Stimulated activated CD4-positive, alpha-beta T cell treated with anti-CD3 and anti-CD28 coated beads, TNF-alpha, amount 100 ng/mL, for 1 hour (primary cell): ENCODE measurements around the gene ARVCF.

Experiments
- DNase-seq, 3 donors: peaks; one replicate each; pipeline ENCODE4 v3.0.0-alpha.2; 2020; ENCODE audit warnings: low read depth in 3 of 3, low spot score in 1 of 3

Gene ARVCF

DNA sequence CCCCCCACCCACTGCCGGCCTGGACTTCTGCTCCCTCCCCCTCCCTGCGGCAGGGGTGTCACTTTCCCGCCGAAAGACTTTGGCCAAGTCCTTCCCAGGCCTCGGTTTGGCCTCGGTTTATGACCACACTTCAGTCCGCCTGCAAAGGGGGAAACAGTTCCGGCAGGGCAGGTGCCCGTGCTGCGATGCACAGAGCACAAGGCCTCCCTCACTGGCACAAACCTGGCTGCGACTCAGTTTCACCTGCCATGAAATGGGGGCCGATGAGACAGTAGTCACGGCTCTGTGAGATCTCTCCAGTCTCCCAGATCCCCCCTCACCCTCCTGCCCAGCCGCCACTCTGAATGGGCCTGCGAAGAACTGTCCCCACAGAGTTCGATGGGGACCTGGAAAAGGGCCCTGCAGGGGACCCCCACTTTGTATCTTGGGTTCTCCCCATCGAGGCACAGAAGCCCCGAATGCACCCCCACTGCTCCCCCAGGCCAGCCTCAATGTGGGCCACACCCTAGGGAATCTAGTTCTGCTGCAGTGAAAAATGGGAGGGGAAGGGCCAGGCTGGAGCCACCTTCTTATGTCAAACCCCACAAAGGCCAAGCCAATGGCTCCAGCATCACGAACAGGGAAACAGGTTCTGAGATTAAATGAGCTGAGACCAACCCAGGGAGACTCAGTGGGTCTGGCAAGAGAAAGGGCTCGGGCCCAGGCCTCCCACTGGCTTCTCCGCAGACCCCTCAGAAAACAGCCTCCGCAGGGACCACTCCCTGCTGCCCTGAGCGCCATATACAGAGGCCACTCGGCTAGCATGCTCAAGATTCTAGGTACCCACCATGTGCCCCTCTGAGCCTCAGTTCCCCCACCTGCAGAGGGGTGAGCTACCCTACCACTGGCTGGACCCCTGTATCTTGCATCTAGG is 29.0 kb downstream of the ARVCF start:
- no peak for DNase-seq

DNA sequence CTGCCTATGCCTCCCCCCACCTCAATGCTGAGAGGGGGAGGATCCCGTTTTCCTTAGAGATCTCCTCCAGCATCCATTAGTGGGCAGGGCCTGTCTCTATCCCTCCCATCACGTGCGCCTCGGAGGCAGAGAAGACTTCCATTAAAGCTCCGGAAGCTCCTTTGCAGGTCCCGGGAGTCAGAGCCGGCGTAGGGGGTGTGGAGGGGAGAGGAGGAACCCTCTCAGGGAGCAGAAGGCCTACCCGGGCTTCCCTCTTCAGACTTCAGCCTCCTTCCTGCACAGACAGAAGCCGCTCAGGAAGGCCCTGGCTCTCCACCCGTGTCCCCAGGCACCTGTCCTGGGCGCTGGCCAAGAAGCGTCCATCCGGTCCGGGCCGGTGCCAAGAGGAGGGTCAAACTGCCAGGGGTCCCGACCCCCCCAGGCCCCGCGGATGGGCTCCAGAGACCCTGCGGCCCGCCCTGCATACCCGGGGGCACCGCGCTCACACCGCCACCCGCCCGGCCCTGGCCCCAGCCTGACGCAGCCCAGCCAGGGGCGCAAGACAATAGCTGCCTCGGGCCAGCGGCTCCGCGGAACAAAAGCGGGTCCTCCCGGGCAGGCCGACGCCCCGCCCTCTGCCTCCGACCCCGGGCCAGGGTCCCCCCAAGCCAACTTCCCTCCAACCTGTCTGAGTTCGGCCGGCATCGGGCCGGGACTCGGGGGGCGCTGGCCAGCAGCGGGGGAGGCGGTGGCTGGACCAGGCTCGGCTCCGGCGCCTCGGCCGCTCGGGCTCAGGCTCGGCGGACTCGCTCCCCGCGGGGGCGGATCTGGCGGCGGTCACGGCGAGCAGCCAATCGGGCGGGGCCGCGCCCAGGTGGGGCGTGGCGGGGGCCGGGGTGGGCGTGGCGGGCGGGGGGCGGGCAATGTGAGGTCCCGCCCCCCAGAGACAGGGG is 29.9 kb downstream of the ARVCF start:
- DNase-seq = peak; percentile 13 to 28 (median 24)

DNA sequence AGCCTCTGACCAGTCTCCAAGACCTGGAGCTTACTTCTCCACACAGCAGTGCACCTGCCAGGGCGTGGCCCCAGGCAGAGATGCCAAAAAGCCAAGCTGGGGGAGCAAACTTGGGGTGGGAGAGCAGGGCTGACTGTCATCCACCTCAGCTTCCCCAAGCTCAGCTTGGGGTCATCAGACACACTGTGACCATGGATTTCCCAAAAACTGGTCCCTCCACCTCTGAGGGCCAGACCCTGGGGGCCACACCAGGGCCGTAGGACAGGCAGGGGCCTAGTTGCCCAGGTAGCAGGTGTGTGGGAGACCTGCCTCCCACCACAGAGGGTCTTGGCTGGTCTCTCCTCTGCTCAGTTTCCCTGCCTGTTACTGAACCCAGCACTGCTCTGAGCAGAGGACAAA is 30.6 kb downstream of the ARVCF start:
- DNase-seq = no peak

DNA sequence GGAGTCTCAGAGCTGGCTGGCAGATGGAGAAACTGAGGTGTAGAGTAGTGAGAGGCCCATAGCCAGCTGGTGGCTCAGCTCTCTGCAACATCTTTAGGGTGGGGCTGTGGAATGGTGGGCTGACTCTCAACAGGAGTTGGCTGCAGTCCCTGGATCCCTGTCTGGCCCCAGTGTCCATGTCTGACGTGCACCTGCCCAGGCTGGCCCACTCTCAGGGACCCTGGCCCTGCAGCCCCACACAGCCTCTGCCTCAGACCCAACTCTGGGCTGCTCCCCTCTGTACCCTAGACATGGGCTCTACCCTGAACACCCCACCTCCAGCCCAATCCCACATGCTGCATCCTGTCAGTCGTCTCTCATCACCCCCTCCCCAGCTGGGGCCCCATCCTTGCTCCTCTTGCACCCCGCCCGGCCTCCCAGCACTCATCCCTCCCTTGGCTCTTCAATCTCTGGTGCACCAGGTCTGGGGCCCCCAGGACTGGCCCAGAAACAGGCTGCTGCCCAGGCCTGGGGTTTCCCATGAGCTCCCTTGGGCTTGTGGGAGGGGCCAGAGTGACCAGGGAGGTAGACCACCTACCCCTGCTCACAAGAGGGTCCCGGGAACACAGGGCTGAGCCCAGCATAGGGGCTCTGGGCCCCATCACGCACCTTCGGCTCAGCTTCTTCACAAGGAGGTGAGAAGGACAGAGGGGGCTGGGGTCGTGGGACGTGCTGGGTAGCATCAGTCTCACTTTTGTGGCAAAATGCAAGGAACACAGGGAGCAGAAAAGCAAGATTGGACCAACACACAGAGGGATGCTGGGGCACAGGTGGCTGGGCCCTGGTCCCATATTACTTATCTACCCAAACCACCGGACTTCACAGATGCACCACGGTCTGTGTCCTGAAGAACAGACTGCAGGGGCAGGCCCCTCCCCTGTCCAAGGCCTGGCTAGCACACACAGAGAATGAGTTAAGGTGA is 31.5 kb downstream of the ARVCF start:
- DNase-seq = no peak

DNA sequence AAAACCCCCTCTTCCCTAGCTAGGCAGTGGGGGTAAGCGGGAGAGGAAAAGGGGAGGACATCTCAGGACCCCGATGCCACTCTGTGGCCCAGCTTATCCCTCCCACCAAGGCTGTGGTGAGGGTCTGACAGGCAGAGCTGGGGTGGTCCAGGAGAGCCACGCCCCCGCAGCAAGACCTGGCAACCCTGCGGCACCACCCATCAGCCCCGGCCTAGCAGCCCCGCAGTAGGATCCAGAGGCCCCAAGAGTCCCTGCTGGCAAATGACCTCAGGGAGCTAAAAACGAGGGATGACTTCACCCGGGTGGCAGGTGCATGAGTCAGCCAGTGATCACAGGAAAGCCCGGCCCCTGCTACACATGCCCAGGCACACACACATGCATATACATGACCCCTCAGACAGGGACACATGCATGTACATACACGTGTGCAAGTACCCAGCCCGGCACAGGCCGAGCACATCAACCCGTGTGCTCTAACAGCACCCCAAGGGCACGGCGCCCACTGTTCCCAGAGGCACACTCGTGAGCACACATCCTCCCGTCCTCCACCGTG is 32.3 kb downstream of the ARVCF start:
- DNase-seq = no peak

DNA sequence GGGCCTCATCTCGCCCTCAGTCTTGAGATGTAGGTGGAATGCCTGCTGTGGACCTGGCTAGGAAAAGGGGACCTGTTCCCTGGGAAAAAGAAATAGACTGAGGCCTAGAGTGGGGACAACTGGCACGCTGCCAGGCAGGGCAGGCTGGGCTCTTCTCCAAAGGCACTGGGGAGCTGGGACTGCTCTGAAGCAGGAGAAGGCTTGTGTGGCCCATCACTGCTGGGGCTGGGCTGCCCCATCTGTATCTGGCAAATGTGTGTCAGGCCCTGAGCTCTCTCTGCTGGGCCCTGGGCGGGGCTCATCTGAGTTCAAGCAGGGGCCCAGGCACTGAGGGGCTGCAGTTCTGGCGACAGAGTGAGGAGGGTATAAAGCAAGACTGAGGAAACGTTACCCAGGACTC is 32.9 kb downstream of the ARVCF start:
- no peak for DNase-seq

DNA sequence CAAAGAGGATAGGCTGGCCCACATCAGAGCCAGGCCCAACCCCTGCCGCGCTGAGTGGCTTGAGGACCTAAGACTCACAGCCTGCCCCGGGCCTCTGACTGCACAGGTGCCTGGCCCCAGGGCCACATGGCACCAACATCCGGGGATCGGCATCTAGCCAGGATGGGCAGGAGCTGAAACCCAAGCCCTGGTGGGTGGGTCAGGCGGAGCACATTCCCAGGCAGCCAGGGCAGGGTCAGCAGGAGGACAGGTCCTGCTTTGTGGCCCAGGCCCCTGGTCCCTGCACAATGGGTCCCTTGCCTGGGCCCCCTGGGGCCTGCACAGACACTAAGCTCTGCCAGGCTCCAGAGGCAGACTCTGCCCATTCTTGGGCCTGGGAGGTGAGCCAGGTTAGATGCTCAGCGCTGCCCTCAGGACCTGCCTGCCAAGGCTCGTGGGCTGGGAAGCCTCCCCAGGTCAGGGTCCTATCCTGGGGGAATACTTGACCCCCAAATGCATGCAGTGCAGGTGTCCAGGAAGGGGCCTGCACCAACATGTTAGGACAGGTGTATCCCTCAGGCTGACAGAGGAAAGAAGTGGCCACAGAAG is 33.5 kb downstream of the ARVCF start:
- no peak for DNase-seq

DNA sequence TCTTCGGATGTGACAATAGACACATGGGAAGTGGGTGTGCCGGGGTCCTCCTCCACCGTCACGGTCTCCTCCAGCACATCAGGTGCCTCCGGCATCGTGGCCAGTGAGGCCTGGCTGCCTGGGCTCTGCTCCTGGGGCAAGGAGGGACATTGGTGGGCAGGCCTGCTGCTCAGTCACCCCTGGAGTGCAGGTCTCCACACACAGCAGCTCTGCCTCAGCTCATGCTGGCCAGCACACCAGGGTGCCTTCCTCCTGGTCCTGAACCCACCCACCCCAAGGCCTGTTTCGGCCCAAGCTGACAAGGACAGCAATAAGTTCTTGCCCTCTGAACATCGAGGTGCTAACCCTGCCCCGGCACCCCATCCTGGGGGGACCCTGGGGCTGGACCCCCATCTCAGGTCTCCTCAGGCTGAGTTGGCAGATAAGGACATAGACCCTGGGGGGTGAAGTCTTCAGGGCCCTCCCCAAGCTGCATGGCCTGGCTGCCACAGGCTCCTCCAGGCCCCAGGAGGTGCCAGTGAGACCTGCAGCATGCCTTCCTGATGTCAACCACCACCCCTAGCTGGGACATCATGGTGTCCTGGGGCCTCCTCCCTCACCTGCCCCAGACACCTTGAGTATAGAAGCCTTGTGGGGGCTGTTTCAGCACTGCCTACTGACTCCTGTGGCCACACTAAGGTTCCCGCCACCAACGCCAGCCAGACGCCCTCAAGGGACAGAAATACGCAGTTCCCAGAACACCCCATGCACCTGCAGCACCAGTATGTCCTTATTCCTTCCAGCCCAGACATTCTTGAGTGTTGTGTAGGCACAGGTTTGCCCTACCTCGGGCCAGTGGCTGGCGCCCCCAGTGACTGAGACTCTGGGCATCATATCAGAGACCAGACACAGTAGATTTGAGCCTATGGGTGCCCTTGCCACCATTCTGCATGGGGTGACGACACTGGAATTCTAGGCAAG is 34.4 kb downstream of the ARVCF start:
- no peak for DNase-seq

DNA sequence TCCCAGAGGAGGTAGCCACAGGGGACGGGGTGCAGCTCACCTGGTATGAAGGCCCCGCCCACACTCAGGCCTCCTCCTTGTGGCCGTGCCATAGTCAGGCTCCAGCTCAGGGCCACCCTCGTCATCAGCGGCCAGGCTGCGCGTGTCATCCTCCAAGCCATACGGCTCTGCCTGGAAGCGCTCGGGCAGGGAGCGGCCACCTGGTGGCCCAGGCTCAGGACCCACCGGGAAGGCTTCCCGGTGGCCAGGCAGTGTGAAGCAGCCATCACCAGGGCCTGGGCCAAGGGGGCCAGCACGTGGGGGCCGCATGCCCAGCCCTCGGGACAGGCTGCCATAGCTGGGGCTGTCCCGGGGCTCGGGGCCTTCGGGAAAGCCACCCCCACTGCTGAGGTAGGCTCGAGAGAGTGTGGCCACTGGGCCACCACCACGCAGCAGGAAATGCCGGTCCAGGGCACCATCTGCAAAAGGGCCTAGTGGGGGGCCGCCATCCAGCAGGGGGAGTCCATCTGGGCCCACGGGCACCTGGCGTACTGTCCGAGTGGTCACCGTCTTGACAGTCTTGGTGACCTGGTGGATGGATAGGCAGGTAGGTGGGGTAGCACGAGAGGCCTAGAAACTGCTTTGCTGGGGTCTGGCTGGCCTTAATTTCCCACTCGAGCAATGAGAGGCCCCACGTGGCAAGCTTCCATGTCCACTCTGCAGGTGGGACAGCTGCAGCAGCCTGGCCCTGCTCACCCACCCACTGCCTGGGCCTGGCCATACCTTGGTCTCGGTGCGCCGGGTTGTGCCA is 35.3 kb downstream of the ARVCF start:
- DNase-seq = no peak

DNA sequence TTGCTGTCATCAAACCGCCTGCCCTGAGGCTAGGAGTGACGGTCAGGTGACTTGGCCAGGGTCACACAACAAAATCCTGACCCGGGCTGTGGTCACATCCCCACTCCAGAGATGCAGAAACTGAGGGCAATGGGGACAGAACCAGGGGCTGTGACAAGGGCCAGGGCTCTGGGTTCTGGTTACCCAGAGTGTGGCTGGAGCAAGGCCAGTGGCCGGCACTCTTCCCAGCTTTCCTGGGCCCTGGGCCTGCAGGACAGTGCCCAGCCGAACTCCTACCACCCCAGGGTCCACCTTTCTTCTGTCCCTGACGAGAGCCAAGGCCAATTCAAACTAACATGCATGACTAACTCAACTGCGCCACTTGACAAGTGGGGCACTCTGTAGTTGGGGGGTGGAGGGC is 35.9 kb downstream of the ARVCF start:
- no peak for DNase-seq

DNA sequence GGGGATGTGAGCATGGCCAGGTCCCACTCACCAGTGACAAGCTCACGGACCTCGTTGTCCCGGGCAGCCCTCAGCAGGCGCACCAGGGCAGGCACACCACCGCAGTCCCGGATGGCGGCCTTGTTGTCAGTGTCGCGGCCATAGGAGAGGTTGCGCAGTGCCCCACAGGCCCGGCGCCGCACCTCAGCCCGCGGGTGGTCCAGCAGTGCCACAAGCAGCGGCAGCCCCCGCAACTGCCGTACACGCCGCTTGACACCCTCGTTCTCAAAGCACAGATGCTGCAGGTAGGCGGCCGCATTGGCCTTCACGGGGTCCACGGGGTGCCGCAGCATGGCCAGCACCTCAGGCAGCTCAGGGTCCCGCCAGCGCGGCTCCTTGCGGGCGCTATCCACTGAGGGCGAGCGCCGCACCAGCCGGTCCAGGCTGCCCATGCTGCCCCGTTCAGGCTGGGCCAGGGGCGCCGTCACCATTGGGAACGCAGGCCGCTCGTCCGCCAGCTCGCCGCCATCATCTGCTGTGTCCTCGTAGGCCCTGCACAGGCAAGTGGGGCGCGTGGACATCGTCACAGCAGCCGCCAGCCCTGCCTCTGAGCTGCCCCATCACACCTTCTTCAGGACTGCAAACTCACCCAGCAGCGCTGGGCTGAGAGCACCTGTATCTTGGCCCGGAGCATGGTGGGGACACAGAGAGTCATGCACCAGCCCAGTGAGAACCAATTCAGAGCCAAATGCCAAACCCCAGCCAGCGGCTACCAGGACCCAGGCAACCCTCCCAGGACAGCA is 36.7 kb downstream of the ARVCF start:
- DNase-seq = no peak

DNA sequence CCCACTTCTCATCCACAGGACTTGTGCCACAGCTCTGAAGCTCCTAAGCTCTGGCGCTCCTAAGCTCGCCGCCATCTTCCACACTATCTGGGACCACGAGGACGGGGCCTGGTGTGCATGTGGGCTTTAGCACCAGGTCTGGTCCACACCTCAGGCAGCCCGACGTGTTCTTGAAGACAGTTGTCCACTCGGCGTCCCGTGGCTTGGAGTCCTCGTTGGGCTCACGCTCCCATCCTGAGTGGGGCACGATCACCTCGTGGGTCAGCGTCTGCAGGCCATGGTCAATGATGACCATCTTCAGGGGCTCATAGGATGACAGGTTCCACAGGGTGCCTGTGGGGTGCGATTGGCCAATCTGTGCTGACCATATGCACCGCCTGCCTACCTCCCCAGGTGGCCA is 37.9 kb downstream of the ARVCF start:
- DNase-seq = no peak

DNA sequence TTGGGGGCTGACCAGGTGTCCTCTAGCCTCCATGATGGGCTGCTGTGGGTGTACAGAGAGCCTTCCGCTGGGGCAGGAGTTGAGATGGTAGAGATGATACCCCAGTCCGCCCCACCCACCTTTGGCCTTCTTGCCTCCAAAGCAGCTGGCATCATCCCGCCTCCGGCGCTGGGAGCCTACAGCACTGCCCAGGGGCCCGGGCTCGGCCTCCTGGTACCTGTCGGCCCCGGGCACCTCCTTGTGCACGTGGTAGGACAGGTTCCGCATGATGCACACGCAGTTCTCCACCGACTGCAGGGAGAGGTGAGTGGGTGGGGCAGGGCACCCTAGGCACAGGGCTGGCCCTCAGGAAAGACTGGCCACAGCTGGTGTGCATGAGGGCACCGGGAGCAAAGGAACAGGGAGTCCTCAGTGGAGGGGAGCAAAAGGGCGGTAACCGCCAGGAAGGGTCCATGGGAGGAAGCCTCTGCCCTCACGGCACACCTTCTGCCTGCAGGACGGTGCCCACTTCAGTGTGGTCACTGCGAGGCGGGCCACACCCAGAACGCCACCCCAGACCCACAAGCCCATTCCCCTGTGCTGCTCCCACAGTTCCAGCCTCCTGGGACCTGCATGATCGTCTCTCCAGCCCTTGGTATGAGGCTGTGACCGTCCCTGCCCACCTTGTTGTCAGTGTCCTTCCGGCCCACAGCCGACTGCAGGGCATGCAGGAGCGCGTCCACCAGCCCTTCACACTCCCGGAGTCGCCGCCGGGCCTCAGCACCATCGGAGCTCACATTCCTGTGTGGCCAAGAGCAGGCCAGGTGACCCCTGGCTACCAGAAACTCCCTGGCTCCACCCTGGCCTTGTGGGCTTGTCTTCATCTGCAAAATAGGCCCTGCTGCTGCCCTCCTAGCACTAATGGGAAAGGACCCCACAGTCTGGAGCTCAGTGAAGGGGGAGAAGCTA is 39.1 kb downstream of the ARVCF start:
- DNase-seq = no peak

DNA sequence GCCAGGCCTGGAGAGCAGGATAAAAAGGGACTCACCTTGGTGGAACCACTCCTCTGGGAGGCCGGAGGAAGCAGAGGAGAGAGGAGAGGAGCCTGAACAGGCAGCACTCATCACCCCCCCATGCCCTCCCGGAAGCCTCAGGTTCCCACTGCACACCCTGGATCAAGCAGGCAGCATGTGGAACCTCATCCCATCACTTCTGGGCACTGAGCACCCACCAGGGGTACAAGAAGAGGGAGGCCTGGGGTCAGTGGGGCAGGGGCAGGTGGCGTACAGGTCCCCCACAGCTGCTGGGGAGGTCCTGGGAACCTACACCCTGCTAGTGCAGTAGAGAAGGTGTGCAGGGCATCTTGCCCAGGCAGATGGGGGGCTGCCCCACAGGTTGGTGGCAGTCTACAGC is 40.0 kb downstream of the ARVCF start:
- no peak for DNase-seq

DNA sequence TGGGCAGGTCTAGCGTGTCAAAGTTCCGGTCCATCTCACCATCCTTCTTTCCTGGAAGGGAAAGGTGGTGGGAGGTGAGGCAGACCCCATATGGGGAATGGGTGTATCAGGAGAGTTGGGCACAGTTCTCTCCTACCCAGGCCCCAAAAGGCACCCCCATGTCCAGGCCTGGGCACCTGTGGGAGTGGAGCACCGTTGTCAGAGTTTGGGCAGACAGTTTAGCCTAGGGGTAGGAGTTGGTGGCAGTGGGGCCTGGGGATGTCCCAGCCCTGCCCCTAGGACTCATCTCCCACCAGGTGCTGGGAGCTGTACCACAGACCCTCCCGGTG is 41.0 kb downstream of the ARVCF start:
- DNase-seq = no peak

DNA sequence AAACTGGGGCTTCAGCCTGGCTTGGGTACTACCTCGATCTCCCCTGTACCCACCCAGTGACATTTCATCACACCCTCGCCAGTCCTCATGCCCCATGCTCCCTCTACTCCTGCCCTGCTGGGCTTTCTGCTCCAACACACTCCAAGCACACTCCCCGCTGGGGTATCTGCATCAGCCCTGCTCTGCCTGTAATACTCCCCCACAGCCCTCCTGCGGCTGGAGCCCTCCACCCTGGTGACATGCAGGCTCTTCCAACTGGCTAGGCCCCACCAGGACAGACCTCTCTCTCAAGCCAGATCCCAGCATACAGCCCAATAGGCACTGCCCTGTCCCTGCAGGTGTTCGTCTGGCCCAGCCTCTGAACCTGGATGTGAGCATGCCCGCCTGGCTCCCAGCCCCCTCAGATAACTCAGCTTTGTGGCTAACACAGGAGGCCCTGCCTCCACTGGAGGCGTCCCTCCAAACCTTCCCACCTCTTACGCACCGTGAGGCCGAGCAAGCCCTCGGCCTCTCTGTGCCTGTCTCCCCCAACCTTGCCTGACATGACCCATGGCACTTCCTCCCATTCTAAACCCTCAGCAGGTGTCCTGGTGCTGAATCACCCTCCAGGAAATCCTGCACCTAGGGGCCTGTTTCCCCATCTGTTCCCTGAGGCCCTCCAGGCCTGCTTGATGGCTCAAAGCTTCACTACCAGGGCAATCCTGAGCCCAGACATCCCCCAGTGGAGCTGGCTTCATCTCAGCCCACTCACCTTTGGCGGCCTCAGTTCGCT is 41.5 kb downstream of the ARVCF start:
- DNase-seq = no peak
